Measurements from ENCODE around the gene DNHD1. TPM values are rescaled to one million over a fixed set of nuclear protein-coding genes. Genes with fewer than 3 reads are reported as not detected.

Gene DNHD1
- total and polyA plus RNA-seq, 9 of the 15 experiments (the other 6 are each of a cell fraction or from before 2014, with no cell fraction given): 0.82 to 9.7 (median 3.8) TPM

GRCh38 chr11:6568191-6568918, 71.3 kb downstream of the DNHD1 start (continued):
- no peak for TF ChIP-seq ZBTB12 (CRISPR knock-in tag; IDR thresholded peaks at IDR 0.05)
- TF ChIP-seq JUN (IDR thresholded peaks at IDR 0.05; ENCODE audit: borderline replicate concordance, low read depth, low read length): no peak
- TF ChIP-seq JUN (CRISPR knock-in tag; IDR thresholded peaks at IDR 0.05; ENCODE audit: borderline replicate concordance): no peak
- TF ChIP-seq HMG20A (CRISPR knock-in tag; conservative IDR thresholded peaks at IDR 0.05): no peak
- TF ChIP-seq HNRNPK (IDR thresholded peaks at IDR 0.05; ENCODE audit: low read depth, low read length, poor library complexity, severe bottlenecking): no peak
- 0 out of 2 replicates have a peak, but pooled peaks have one; percentile 48 for TF ChIP-seq NFATC3 (IDR thresholded peaks at IDR 0.05)
- TF ChIP-seq ZNF785 (CRISPR knock-in tag; IDR thresholded peaks at IDR 0.05): no peak
- TF ChIP-seq ZNF197 (CRISPR knock-in tag; IDR thresholded peaks at IDR 0.05; ENCODE audit: low read depth): no peak
- no peak for TF ChIP-seq HES1 (IDR thresholded peaks at IDR 0.05; ENCODE audit: low read depth)
- no peak for TF ChIP-seq PYGO2 (tag; IDR thresholded peaks at IDR 0.05)
- TF ChIP-seq CREB3L1 (IDR thresholded peaks at IDR 0.05; ENCODE audit: borderline replicate concordance, low read depth): no peak
- TF ChIP-seq HSF4 (CRISPR knock-in tag; IDR thresholded peaks at IDR 0.05; ENCODE audit: borderline replicate concordance): no peak
- TF ChIP-seq MAFG (tag; conservative IDR thresholded peaks at IDR 0.05): peak; percentile 100
- TF ChIP-seq ETS1 (conservative IDR thresholded peaks at IDR 0.05; ENCODE audit: control insufficient read depth, low read depth, low read length): peak; percentile 91; the same call in 1 of the 2 replicates
- no peak for TF ChIP-seq NR3C1 (CRISPR knock-in tag; IDR thresholded peaks at IDR 0.05)
- TF ChIP-seq YY1 (IDR thresholded peaks at IDR 0.05; ENCODE audit: borderline replicate concordance in 1 of 3, control insufficient read depth in 1 of 3, extremely low read depth in 1 of 3, insufficient read depth in 3 of 3, insufficient read length in 1 of 3, insufficient replicate concordance in 2 of 3, low read depth in 1 of 3, low read length in 2 of 3): peak in 1 of 3 experiments; percentile 19
- TF ChIP-seq JUNB (CRISPR knock-in tag; conservative IDR thresholded peaks at IDR 0.05): no peak
- no peak for TF ChIP-seq ZNF23 (CRISPR knock-in tag; IDR thresholded peaks at IDR 0.05)
- TF ChIP-seq ATF1 (CRISPR knock-in tag; IDR thresholded peaks at IDR 0.05): no peak
- TF ChIP-seq ATF1 (tag; IDR thresholded peaks at IDR 0.05): no peak; the same call in 1 of the 2 replicates
- no peak for TF ChIP-seq SMARCB1 (IDR thresholded peaks at IDR 0.05; ENCODE audit: insufficient read length, low read depth)
- no peak for TF ChIP-seq CCAR2 (IDR thresholded peaks at IDR 0.05; ENCODE audit: low read depth, low read length)
- TF ChIP-seq RBM25 (IDR thresholded peaks at IDR 0.05; ENCODE audit: low read depth, low read length, severe bottlenecking): no peak
